ENCODE data around the gene SRGAP2B. TPM values are rescaled to one million over a fixed set of nuclear protein-coding genes. Genes with fewer than 3 reads are reported as not detected.
"Not testable (repeated sequence)": the region's sequence is repeated elsewhere in the genome, so short reads cannot be mapped to it uniquely, and the experiment has no call there.

SRGAP2B gene
- total RNA-seq, 4 donors from 2014 or later = 13.1 to 27.9 (median 20.2) TPM

- H3K36me3 ChIP-seq, H3K4me3 ChIP-seq, ATAC-seq, H3K9me3 ChIP-seq, H3K27ac ChIP-seq, H3K4me1 ChIP-seq, H3K27me3 ChIP-seq: not testable (repeated sequence)
- WGBS, 2 donors (ENCODE audit: low coverage in 1 of 2) = no CpG with 5 or more reads among the region's 3 CpGs
Measured at GRCh38 chr1:145076877-145077276, 18.3 kb downstream of the SRGAP2B start.

- not testable (repeated sequence) for H3K9me3 ChIP-seq, ATAC-seq, H3K4me1 ChIP-seq, H3K27ac ChIP-seq, H3K4me3 ChIP-seq, H3K36me3 ChIP-seq, H3K27me3 ChIP-seq
- 67% methylated on average over 1 of the region's 6 CpGs; no CpG with 5 or more reads in 1 of the 2 donors for WGBS, 2 donors (ENCODE audit: low coverage in 1 of 2)
Measured at GRCh38 chr1:145074021-145074559, 21.0 kb downstream of the SRGAP2B start.

- H3K9me3 ChIP-seq, H3K27me3 ChIP-seq, H3K36me3 ChIP-seq, H3K4me1 ChIP-seq, H3K4me3 ChIP-seq, ATAC-seq, H3K27ac ChIP-seq: not testable (repeated sequence)
- no CpG with 5 or more reads among the region's 6 CpGs for WGBS, 2 donors (ENCODE audit: low coverage in 1 of 2)
Measured at GRCh38 chr1:145071569-145071968, 23.6 kb downstream of the SRGAP2B start.

- not testable (repeated sequence) for H3K27me3 ChIP-seq, H3K27ac ChIP-seq, ATAC-seq, H3K9me3 ChIP-seq, H3K4me1 ChIP-seq, H3K4me3 ChIP-seq, H3K36me3 ChIP-seq
- no CpG with 5 or more reads among the region's 10 CpGs for WGBS, 2 donors (ENCODE audit: low coverage in 1 of 2)
Measured at GRCh38 chr1:145066486-145066885, 28.6 kb downstream of the SRGAP2B start.

- not testable (repeated sequence) for H3K27me3 ChIP-seq, ATAC-seq, H3K4me3 ChIP-seq, H3K36me3 ChIP-seq, H3K4me1 ChIP-seq, H3K27ac ChIP-seq, H3K9me3 ChIP-seq
- no CpG with 5 or more reads among the region's 5 CpGs for WGBS, 2 donors (ENCODE audit: low coverage in 1 of 2)
Measured at GRCh38 chr1:145065194-145065826, 29.8 kb downstream of the SRGAP2B start.

GRCh38 chr1:145063941-145064648 lies 31.0 kb downstream of the SRGAP2B start:
- H3K9me3 ChIP-seq, H3K4me3 ChIP-seq, H3K4me1 ChIP-seq, H3K27me3 ChIP-seq, H3K27ac ChIP-seq, ATAC-seq, H3K36me3 ChIP-seq: not testable (repeated sequence)
- no CpG with 5 or more reads among the region's 2 CpGs for WGBS, 2 donors (ENCODE audit: low coverage in 1 of 2)

- not testable (repeated sequence) for H3K9me3 ChIP-seq, H3K27me3 ChIP-seq, H3K27ac ChIP-seq, H3K36me3 ChIP-seq, H3K4me3 ChIP-seq, H3K4me1 ChIP-seq, ATAC-seq
- WGBS, 2 donors (ENCODE audit: low coverage in 1 of 2) = no CpG with 5 or more reads among the region's 2 CpGs
Measured at GRCh38 chr1:145063285-145063684, 31.8 kb downstream of the SRGAP2B start.

GRCh38 chr1:145058184-145058583 lies 36.9 kb downstream of the SRGAP2B start:
- WGBS, 2 donors (ENCODE audit: low coverage in 1 of 2) = no CpG with 5 or more reads among the region's 3 CpGs
- H3K4me1 ChIP-seq, ATAC-seq, H3K4me3 ChIP-seq, H3K9me3 ChIP-seq, H3K36me3 ChIP-seq, H3K27me3 ChIP-seq, H3K27ac ChIP-seq: not testable (repeated sequence)

GRCh38 chr1:145055217-145055760 lies 39.8 kb downstream of the SRGAP2B start:
- not testable (repeated sequence) for H3K9me3 ChIP-seq, H3K27ac ChIP-seq, H3K27me3 ChIP-seq, H3K36me3 ChIP-seq, H3K4me1 ChIP-seq, H3K4me3 ChIP-seq
- peak; percentile 42 for ATAC-seq
- WGBS, 2 donors (ENCODE audit: low coverage in 1 of 2) = no CpG with 5 or more reads among the region's 4 CpGs

- not testable (repeated sequence) for H3K9me3 ChIP-seq
Measured at GRCh38 chr1:145053428-145053827, 41.7 kb downstream of the SRGAP2B start.

GRCh38 chr1:145052019-145052776 lies 42.9 kb downstream of the SRGAP2B start:
- not testable (repeated sequence) for H3K9me3 ChIP-seq, H3K4me1 ChIP-seq, H3K27ac ChIP-seq, ATAC-seq, H3K4me3 ChIP-seq, H3K36me3 ChIP-seq, H3K27me3 ChIP-seq
- WGBS, 2 donors (ENCODE audit: low coverage in 1 of 2) = no CpG with 5 or more reads among the region's 10 CpGs

More at GRCh38 chr1:145053428-145053827, 41.7 kb downstream of the SRGAP2B start:
- not testable (repeated sequence) for H3K36me3 ChIP-seq, H3K27ac ChIP-seq, H3K4me1 ChIP-seq, H3K27me3 ChIP-seq, H3K4me3 ChIP-seq, ATAC-seq
- WGBS, 2 donors (ENCODE audit: low coverage in 1 of 2) = no CpG with 5 or more reads among the region's 4 CpGs

- H3K36me3 ChIP-seq, H3K27me3 ChIP-seq, H3K27ac ChIP-seq, H3K4me1 ChIP-seq, ATAC-seq, H3K4me3 ChIP-seq, H3K9me3 ChIP-seq: not testable (repeated sequence)
- no CpG with 5 or more reads among the region's 6 CpGs for WGBS, 2 donors (ENCODE audit: low coverage in 1 of 2)
Measured at GRCh38 chr1:145048181-145048856, 46.8 kb downstream of the SRGAP2B start.

GRCh38 chr1:145047553-145047952 lies 47.6 kb downstream of the SRGAP2B start:
- not testable (repeated sequence) for H3K27ac ChIP-seq, ATAC-seq, H3K9me3 ChIP-seq, H3K36me3 ChIP-seq, H3K4me3 ChIP-seq, H3K4me1 ChIP-seq, H3K27me3 ChIP-seq
- WGBS, 2 donors (ENCODE audit: low coverage in 1 of 2) = no CpG with 5 or more reads among the region's 1 CpG
